Panc1 (cell line): Measurements from ENCODE around the gene ADAMTS18. TPM values are rescaled to one million over a fixed set of nuclear protein-coding genes. Genes with fewer than 3 reads are reported as not detected.

Experiments used
- ATAC-seq: fragments of 200-7000 bp; cut with Tn5 transposase; 2 replicates; pipeline ENCODE4 v1.9.1; 2020; ENCODE audit warnings: mild to moderate bottlenecking, moderate library complexity
- BruUV-seq: library from RNA; stranded (reverse); fragments of 400-500 nt; replicated peaks from 2 replicates; lab custom pipeline; 2021; lab: Mats Ljungman, UMichigan
- CTCF ChIA-PET: fragments of 300-600 bp; sonication (Branson Sonifier 250); formaldehyde crosslinking; loops from one replicate; lab custom pipeline; 2022; ENCODE audit warnings: antibody characterized with exemption; lab: Charles Lee
- POLR2A ChIA-PET: fragments of 300-600 bp; sonication (Branson Sonifier 250); formaldehyde crosslinking; loops from one replicate; lab custom pipeline; 2022; ENCODE audit warnings: antibody characterized with exemption; lab: Charles Lee
- DNase-seq: peaks from one replicate; pipeline ENCODE4 v3.0.0-alpha.2; 2010; ENCODE audit warnings: low read depth, low spot score
- H3K27ac ChIP-seq: 2 replicates; pipeline ENCODE4 v1.5.1; 2011; ENCODE audit warnings: mild to moderate bottlenecking, low read length, inconsistent platforms
- H3K27me3 ChIP-seq: fragments of 200-500 bp; sonication (Bioruptor generic); 2 replicates; pipeline ENCODE4 v1.6.0; 2014; ENCODE audit warnings: low read length, inconsistent platforms; ENCODE audit not compliant: control insufficient read depth, insufficient read depth
- H3K36me3 ChIP-seq: fragments of 200-500 bp; sonication (Bioruptor generic); 2 replicates; pipeline ENCODE4 v1.5.1; 2014; ENCODE audit warnings: inconsistent platforms, mild to moderate bottlenecking, low read length, moderate library complexity; ENCODE audit not compliant: control insufficient read depth, insufficient read depth
- H3K4me1 ChIP-seq: 2 replicates; pipeline ENCODE4 v1.5.1; 2011; ENCODE audit warnings: inconsistent platforms, mild to moderate bottlenecking, low read length, moderate library complexity; ENCODE audit not compliant: control insufficient read depth, insufficient read depth
- H3K4me3 ChIP-seq, 2 experiments: 2 replicates each; pipeline ENCODE4 v1.5.1; 2011 to 2012; ENCODE audit warnings: low read depth in 2 of 2, low read length in 2 of 2, mild to moderate bottlenecking in 2 of 2, inconsistent platforms in 1 of 2, moderate library complexity in 1 of 2
- H3K9me3 ChIP-seq: fragments of 200-500 bp; sonication (Bioruptor generic); 2 replicates; pipeline ENCODE4 v1.5.1; 2014; ENCODE audit warnings: low read depth, mild to moderate bottlenecking, inconsistent platforms, low read length, moderate library complexity; ENCODE audit not compliant: control insufficient read depth, insufficient read depth
- POLR2AphosphoS5 ChIP-seq: IDR thresholded peaks from 2 replicates; pipeline ENCODE4 v1.6.1; 2012; ENCODE audit warnings: mild to moderate bottlenecking, low read depth, low read length, moderate library complexity
- REST ChIP-seq, 2 experiments: IDR thresholded peaks; 2 replicates each; pipeline ENCODE4 v1.6.1; 2011 to 2012; ENCODE audit warnings: low read depth in 2 of 2, control low read depth in 1 of 2, low read length in 1 of 2, mild to moderate bottlenecking in 1 of 2, moderate library complexity in 1 of 2; ENCODE audit not compliant: insufficient read depth in 1 of 2
- SIN3A ChIP-seq: IDR thresholded peaks from 2 replicates; pipeline ENCODE4 v1.6.1; 2012; ENCODE audit warnings: low read depth, mild to moderate bottlenecking, low read length, moderate library complexity, borderline replicate concordance; ENCODE audit not compliant: insufficient read depth
- TCF7L2 ChIP-seq: IDR thresholded peaks from 2 replicates; pipeline ENCODE4 v1.6.1; 2011; ENCODE audit warnings: mild to moderate bottlenecking, low read depth, low read length, inconsistent platforms
- in situ Hi-C: cut with HindIII; loops from 2 replicates; pipeline ENCODE4 v1.10.0; 2016; ENCODE audit warnings: low sequenced_read_pairs, low pct_unique_long_range_greater_than_20kb
- intact Hi-C: fragments of 100-400 bp; cut with micrococcal nuclease; formaldehyde crosslinking; loops from one replicate; pipeline ENCODE4 v1.10.0; 2022; ENCODE audit not compliant: unreplicated experiment
- total RNA-seq: library from RNA; stranded (reverse); gene quantifications from one replicate; pipeline ENCODE4 v1.2.1, GENCODE V29; 2021; ENCODE audit not compliant: unreplicated experiment
- TF ChIP-seq, protein P1 (sequence below): fragments of 450-650 bp; IDR thresholded peaks from 2 replicates; pipeline ENCODE4 v1.5.1; 2017; ENCODE audit warnings: mild to moderate bottlenecking

The ADAMTS18 gene
- total RNA-seq, 1 experiment from 2014 or later, result not detected

GRCh38 chr16:77459534-77460254 lies 24.9 kb upstream of the ADAMTS18 start:
- H3K27ac ChIP-seq, result no peak overlapping the region
- in situ Hi-C loops, result no loop called here
- ATAC-seq (no peak), DNase-seq (no peak)
- H3K9me3 ChIP-seq, result no peaks in the 10 kb centered on the region
- no peaks in the 10 kb centered on the region for H3K36me3 ChIP-seq
- intact Hi-C loops, result no loop called here
- H3K4me1 ChIP-seq, result no peaks in the 10 kb centered on the region
- CTCF ChIA-PET, result no interaction called here
- H3K4me3 ChIP-seq, result no peak overlapping the region
- no peaks in the 10 kb centered on the region for H3K27me3 ChIP-seq
- TF ChIP-seq TCF7L2, result no peak
- TF ChIP-seq, protein P1, sequence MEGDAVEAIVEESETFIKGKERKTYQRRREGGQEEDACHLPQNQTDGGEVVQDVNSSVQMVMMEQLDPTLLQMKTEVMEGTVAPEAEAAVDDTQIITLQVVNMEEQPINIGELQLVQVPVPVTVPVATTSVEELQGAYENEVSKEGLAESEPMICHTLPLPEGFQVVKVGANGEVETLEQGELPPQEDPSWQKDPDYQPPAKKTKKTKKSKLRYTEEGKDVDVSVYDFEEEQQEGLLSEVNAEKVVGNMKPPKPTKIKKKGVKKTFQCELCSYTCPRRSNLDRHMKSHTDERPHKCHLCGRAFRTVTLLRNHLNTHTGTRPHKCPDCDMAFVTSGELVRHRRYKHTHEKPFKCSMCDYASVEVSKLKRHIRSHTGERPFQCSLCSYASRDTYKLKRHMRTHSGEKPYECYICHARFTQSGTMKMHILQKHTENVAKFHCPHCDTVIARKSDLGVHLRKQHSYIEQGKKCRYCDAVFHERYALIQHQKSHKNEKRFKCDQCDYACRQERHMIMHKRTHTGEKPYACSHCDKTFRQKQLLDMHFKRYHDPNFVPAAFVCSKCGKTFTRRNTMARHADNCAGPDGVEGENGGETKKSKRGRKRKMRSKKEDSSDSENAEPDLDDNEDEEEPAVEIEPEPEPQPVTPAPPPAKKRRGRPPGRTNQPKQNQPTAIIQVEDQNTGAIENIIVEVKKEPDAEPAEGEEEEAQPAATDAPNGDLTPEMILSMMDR, result no peak
- TF ChIP-seq SIN3A, result no peak
- no peak for TF ChIP-seq REST (IDR thresholded peaks at IDR 0.05; ENCODE audit: insufficient read depth in 1 of 2, low read depth in 2 of 2, low read length in 1 of 2)
- no peak for TF ChIP-seq POLR2AphosphoS5
- POLR2A ChIA-PET, result no interaction called here
- BruUV-seq, result no TSS peak

DNA sequence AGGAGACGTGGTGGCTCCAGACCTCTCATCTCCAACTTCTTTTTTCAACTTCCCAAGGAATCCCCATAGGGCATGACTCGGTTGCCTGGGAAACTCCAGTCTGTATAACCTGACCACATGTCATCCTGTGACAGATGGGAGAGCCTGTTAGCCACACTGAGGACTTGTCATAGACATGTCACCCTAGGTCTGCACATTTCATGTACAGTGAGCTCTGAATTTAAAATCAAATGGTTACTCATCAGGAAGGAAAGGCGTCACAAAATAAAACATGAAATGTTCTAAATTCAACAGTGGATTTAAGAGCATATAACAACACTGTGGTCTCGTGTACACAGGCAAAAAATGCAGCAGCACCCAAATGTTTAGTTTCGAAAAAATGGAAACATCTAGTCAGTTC lies 22.2 kb upstream of the ADAMTS18 start:
- no peaks in the 10 kb centered on the region for H3K4me1 ChIP-seq
- TF ChIP-seq, protein P1, result no peak
- no peak for TF ChIP-seq REST (IDR thresholded peaks at IDR 0.05; ENCODE audit: insufficient read depth in 1 of 2, low read depth in 2 of 2, low read length in 1 of 2)
- no peak for TF ChIP-seq SIN3A
- TF ChIP-seq TCF7L2, result no peak
- TF ChIP-seq POLR2AphosphoS5, result no peak
- ChIA-PET CTCF (no interaction called here), POLR2A (no interaction called here)
- intact Hi-C loops, result no loop called here
- no TSS peak for BruUV-seq
- no peak for ATAC-seq
- no peaks in the 10 kb centered on the region for H3K9me3 ChIP-seq
- H3K36me3 ChIP-seq, result no peaks in the 10 kb centered on the region
- no peak for DNase-seq
- no peaks in the 10 kb centered on the region for H3K27me3 ChIP-seq
- in situ Hi-C loops, result no loop called here
- H3K27ac ChIP-seq, result no peak overlapping the region; the same call in 1 of the 2 replicates
- no peak overlapping the region for H3K4me3 ChIP-seq
